ENCODE results near the gene GRM4.
A peak's percentile ranks its signal among the peaks of the same experiment; 100 is the strongest.

Gene GRM4

GRCh38 chr6:34027939-34028441, 117.9 kb downstream of the GRM4 start:
- no peak overlapping the region for H3K27ac ChIP-seq
- peak; percentile 34; the same call in 1 of the 2 replicates for TF ChIP-seq CTCF (conservative IDR thresholded peaks at IDR 0.05; ENCODE audit: low read depth)
- no peak for DNase-seq (ENCODE audit: low spot score)
- ChIA-PET CTCF (interaction anchor here (0.6 to 2.6 kb wide), 15 partner anchors 10 to 317 kb away, joined by 3 to 41 read pairs (median 4); partner anchors contain the start of gene UQCC2), POLR2A (ENCODE audit: low non-redundant PET) (no interaction called here)

GRCh38 chr6:34027445-34027936, 118.4 kb downstream of the GRM4 start:
- peak; percentile 52 for DNase-seq (ENCODE audit: low spot score)
- no peak overlapping the region for H3K27ac ChIP-seq
- ChIA-PET CTCF (interaction anchor here (0.5 to 2.6 kb wide), 19 partner anchors 10 to 316 kb away, joined by 3 to 41 read pairs (median 4); partner anchors contain the start of gene UQCC2), POLR2A (ENCODE audit: low non-redundant PET) (no interaction called here)
- TF ChIP-seq CTCF (conservative IDR thresholded peaks at IDR 0.05; ENCODE audit: low read depth) = peak; percentile 76

DNA sequence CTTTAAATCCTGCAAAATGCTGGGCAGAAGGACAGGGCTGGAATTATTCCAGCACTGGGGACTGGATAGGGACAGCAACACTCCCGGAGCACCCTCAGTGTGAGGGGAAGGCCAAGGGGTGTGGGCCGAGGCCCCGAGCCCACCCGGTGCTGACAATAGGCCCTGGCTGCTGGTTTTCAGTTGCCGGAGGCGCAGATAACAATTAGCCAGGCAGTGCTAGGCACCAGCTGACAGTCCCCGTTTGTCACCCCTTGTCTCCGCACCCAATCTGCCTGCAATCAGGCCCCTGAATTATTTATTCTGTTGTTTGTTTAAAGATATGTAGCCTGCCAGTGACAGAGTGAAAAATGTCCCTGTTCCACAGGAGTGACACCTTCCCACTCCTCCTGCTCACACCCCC, 120.0 kb downstream of the GRM4 start:
- CTCF ChIA-PET = interaction anchor here (1.0 to 1.7 kb wide), 2 partner anchors 26 to 282 kb away, joined by 3 to 7 read pairs; no protein-coding TSS in a partner anchor
- no peak overlapping the region for H3K27ac ChIP-seq
- TF ChIP-seq CTCF (conservative IDR thresholded peaks at IDR 0.05; ENCODE audit: low read depth) = no peak
- no peak for DNase-seq (ENCODE audit: low spot score)
- POLR2A ChIA-PET (ENCODE audit: low non-redundant PET) = no interaction called here

GRCh38 chr6:34025112-34025807, 120.6 kb downstream of the GRM4 start:
- H3K27ac ChIP-seq = no peak overlapping the region
- DNase-seq (ENCODE audit: low spot score) = no peak
- no peak for TF ChIP-seq CTCF (conservative IDR thresholded peaks at IDR 0.05; ENCODE audit: low read depth)
- ChIA-PET CTCF (interaction anchor here (0.6 to 2.3 kb wide), 4 partner anchors 26 to 281 kb away, joined by 3 to 9 read pairs (median 5); no protein-coding TSS in a partner anchor), POLR2A (ENCODE audit: low non-redundant PET) (no interaction called here)

GRCh38 chr6:34022873-34023255, 123.0 kb downstream of the GRM4 start:
- no peak overlapping the region for H3K27ac ChIP-seq
- POLR2A ChIA-PET (ENCODE audit: low non-redundant PET) = no interaction called here
- no peak for DNase-seq (ENCODE audit: low spot score)
- CTCF ChIA-PET = interaction anchor here (0.5 kb wide), 1 partner anchor 550 kb away, joined by 4 read pairs; no protein-coding TSS in a partner anchor
- TF ChIP-seq CTCF (conservative IDR thresholded peaks at IDR 0.05; ENCODE audit: low read depth) = no peak

- TF ChIP-seq CTCF (conservative IDR thresholded peaks at IDR 0.05; ENCODE audit: low read depth) = no peak
- no peak for DNase-seq (ENCODE audit: low spot score)
- ChIA-PET POLR2A (ENCODE audit: low non-redundant PET) (no interaction called here), CTCF (interaction anchor here (0.5 kb wide), 1 partner anchor 549 kb away, joined by 4 read pairs; no protein-coding TSS in a partner anchor)
- H3K27ac ChIP-seq = no peak overlapping the region
These were observed 123.5 kb downstream of the GRM4 start for GRCh38 chr6:34022250-34022872.

Measured in RWPE1 (cell line).